SK-N-SH treated with all-trans-retinoic acid at 6 μM for 48 hours (cell line): ENCODE data around the gene PLEKHA4.

ENCODE experiments used
- ATAC-seq: fragments of 200-7000 bp; cut with Tn5 transposase; 3 replicates; pipeline ENCODE4 v1.9.1; 2020; ENCODE audit warnings: mild to moderate bottlenecking, moderate library complexity
- ARNTL ChIP-seq: fragments of 450-650 bp; formaldehyde crosslinking; IDR thresholded peaks from 2 replicates; pipeline ENCODE4 v1.5.0; 2020; ENCODE audit warnings: low read depth, mild to moderate bottlenecking, moderate library complexity, borderline replicate concordance
- BACH2 ChIP-seq: fragments of 250-450 bp; sonication (Bioruptor Pico); IDR thresholded peaks from 2 replicates; pipeline ENCODE4 v1.9.0; 2021; ENCODE audit warnings: mild to moderate bottlenecking, borderline replicate concordance
- CSDC2 ChIP-seq: fragments of 250-450 bp; sonication (Bioruptor Pico); IDR thresholded peaks from 2 replicates; pipeline ENCODE4 v1.5.0; 2020; ENCODE audit warnings: mild to moderate bottlenecking, moderate library complexity
- ESRRG ChIP-seq: fragments of 250-450 bp; sonication (Bioruptor Pico); IDR thresholded peaks from 2 replicates; pipeline ENCODE4 v1.6.1; 2021; ENCODE audit warnings: mild to moderate bottlenecking
- GLIS3 ChIP-seq: fragments of 250-450 bp; sonication (Bioruptor Pico); IDR thresholded peaks from 2 replicates; pipeline ENCODE4 v1.5.0; 2020; ENCODE audit warnings: mild to moderate bottlenecking, moderate library complexity
- ISL1 ChIP-seq: fragments of 250-450 bp; sonication (Bioruptor Pico); IDR thresholded peaks from 2 replicates; pipeline ENCODE4 v2.1.2; 2022; ENCODE audit warnings: mild to moderate bottlenecking, moderate library complexity
- OSR1 ChIP-seq: fragments of 250-450 bp; sonication (Bioruptor Pico); IDR thresholded peaks from 2 replicates; pipeline ENCODE4 v1.8.0; 2022; ENCODE audit warnings: moderate library complexity, mild to moderate bottlenecking, inconsistent platforms
- RARB ChIP-seq: fragments of 250-450 bp; sonication (Bioruptor Pico); IDR thresholded peaks from 2 replicates; pipeline ENCODE4 v1.8.0; 2021; ENCODE audit warnings: mild to moderate bottlenecking, moderate library complexity
- SNAI2 ChIP-seq: fragments of 250-450 bp; sonication (Bioruptor Pico); IDR thresholded peaks from 2 replicates; pipeline ENCODE4 v1.5.0; 2020; ENCODE audit warnings: mild to moderate bottlenecking, moderate library complexity
- TCF4 ChIP-seq: fragments of 250-450 bp; sonication (Bioruptor Pico); IDR thresholded peaks from 2 replicates; pipeline ENCODE4 v1.8.0; 2021; ENCODE audit warnings: mild to moderate bottlenecking, moderate library complexity, borderline replicate concordance
- TOX ChIP-seq: fragments of 250-450 bp; sonication (Bioruptor Pico); IDR thresholded peaks from 2 replicates; pipeline ENCODE4 v1.8.0; 2021; ENCODE audit warnings: mild to moderate bottlenecking, moderate library complexity, borderline replicate concordance
- ZC3H10 ChIP-seq: fragments of 250-450 bp; sonication (Bioruptor Pico); IDR thresholded peaks from 2 replicates; pipeline ENCODE4 v1.5.1; 2021; ENCODE audit warnings: mild to moderate bottlenecking, moderate library complexity
- ZFP3 ChIP-seq: fragments of 250-450 bp; sonication (Bioruptor Pico); IDR thresholded peaks from 2 replicates; pipeline ENCODE4 v1.5.0; 2020; ENCODE audit warnings: mild to moderate bottlenecking, moderate library complexity
- ZFP30 ChIP-seq: fragments of 450-650 bp; formaldehyde crosslinking; IDR thresholded peaks from 2 replicates; pipeline ENCODE4 v1.5.0; 2022; ENCODE audit warnings: mild to moderate bottlenecking, moderate library complexity
- ZNF565 ChIP-seq: fragments of 450-650 bp; formaldehyde crosslinking; conservative IDR thresholded peaks from 2 replicates; pipeline ENCODE4 v1.5.0; 2020; ENCODE audit warnings: low read depth, mild to moderate bottlenecking, moderate library complexity
- ZNF70 ChIP-seq: fragments of 450-650 bp; formaldehyde crosslinking; IDR thresholded peaks from 2 replicates; pipeline ENCODE4 v1.5.0; 2020; ENCODE audit warnings: mild to moderate bottlenecking, moderate library complexity
- ZNF8 ChIP-seq: fragments of 450-650 bp; formaldehyde crosslinking; IDR thresholded peaks from 2 replicates; pipeline ENCODE4 v1.5.0; 2020; ENCODE audit warnings: mild to moderate bottlenecking, moderate library complexity
- TF ChIP-seq, protein P1 (sequence below): fragments of 250-450 bp; sonication (Bioruptor Pico); IDR thresholded peaks from 2 replicates; pipeline ENCODE4 v1.8.0; 2020; ENCODE audit warnings: mild to moderate bottlenecking, moderate library complexity, borderline replicate concordance
- TF ChIP-seq, protein P2 (sequence below): fragments of 250-450 bp; sonication (Bioruptor Pico); IDR thresholded peaks from 2 replicates; pipeline ENCODE4 v1.5.1; 2020; ENCODE audit warnings: low read depth, mild to moderate bottlenecking, moderate library complexity
- TF ChIP-seq, protein P3 (sequence below): fragments of 250-450 bp; sonication (Bioruptor Pico); IDR thresholded peaks from 2 replicates; pipeline ENCODE4 v1.5.0; 2020; ENCODE audit warnings: mild to moderate bottlenecking, moderate library complexity
- TF ChIP-seq, protein P4 (sequence below): fragments of 250-450 bp; sonication (Bioruptor Pico); IDR thresholded peaks from 2 replicates; pipeline ENCODE4 v1.5.1; 2021; ENCODE audit warnings: mild to moderate bottlenecking, moderate library complexity
- TF ChIP-seq, protein P5 (sequence below): fragments of 250-450 bp; sonication (Bioruptor Pico); IDR thresholded peaks from 2 replicates; pipeline ENCODE4 v1.8.0; 2021; ENCODE audit warnings: low read depth, mild to moderate bottlenecking, moderate library complexity, borderline replicate concordance

PLEKHA4 gene

DNA sequence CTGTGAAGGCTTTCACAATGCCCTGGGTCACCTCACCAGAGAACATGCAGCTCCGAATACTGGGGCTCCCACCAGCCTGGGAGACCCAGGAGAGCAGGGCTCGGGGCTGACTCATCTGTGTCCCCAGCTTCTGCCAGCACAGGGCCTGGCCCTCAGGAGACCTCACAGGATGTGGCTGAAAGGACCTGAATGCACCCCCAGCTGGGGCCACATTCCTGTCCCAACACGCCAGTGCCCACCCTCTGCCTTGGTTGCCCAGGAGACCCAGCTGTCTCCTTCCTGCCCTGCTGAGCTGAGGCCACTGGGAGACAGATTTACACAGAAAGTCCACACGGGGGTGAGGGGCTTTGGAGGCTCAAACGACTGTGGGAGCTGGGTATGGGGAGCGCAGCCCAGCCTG, 69.5 kb downstream of the PLEKHA4 start (continued):
- TF ChIP-seq ISL1 (no peak), CSDC2 (CRISPR knock-in tag) (no peak)

DNA sequence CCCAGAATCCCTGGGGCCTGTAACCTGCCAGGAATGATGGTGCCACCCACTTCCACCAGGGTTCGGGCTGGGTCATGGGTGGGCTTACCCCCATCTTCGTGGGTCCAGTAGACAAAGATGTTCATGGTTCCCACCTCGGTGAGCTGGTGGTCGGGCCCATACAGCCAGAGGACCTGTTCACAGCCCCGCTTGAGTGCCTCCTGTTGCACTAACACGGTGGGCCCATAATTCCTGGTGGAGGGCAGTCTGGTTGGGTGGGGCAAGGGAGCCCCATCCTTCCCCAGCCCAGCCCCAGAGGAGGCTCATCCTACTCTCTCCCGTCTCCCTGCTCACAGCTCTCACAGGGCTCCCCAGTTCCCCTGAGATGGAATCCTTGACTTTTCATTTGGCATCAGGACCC, 71.3 kb downstream of the PLEKHA4 start:
- TF ChIP-seq TOX (CRISPR knock-in tag) (no peak), RARB (CRISPR knock-in tag) (no peak), GLIS3 (CRISPR knock-in tag) (no peak), ZNF8 (CRISPR knock-in tag) (no peak), ZC3H10 (CRISPR knock-in tag) (no peak), ARNTL (CRISPR knock-in tag) (no peak), TCF4 (no peak), ZNF565 (CRISPR knock-in tag) (no peak), ZFP3 (no peak), ZNF70 (CRISPR knock-in tag) (no peak), OSR1 (no peak)
- TF ChIP-seq, protein P1, sequence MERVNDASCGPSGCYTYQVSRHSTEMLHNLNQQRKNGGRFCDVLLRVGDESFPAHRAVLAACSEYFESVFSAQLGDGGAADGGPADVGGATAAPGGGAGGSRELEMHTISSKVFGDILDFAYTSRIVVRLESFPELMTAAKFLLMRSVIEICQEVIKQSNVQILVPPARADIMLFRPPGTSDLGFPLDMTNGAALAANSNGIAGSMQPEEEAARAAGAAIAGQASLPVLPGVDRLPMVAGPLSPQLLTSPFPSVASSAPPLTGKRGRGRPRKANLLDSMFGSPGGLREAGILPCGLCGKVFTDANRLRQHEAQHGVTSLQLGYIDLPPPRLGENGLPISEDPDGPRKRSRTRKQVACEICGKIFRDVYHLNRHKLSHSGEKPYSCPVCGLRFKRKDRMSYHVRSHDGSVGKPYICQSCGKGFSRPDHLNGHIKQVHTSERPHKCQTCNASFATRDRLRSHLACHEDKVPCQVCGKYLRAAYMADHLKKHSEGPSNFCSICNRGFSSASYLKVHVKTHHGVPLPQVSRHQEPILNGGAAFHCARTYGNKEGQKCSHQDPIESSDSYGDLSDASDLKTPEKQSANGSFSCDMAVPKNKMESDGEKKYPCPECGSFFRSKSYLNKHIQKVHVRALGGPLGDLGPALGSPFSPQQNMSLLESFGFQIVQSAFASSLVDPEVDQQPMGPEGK (CRISPR knock-in tag): no peak
- TF ChIP-seq, protein P2, sequence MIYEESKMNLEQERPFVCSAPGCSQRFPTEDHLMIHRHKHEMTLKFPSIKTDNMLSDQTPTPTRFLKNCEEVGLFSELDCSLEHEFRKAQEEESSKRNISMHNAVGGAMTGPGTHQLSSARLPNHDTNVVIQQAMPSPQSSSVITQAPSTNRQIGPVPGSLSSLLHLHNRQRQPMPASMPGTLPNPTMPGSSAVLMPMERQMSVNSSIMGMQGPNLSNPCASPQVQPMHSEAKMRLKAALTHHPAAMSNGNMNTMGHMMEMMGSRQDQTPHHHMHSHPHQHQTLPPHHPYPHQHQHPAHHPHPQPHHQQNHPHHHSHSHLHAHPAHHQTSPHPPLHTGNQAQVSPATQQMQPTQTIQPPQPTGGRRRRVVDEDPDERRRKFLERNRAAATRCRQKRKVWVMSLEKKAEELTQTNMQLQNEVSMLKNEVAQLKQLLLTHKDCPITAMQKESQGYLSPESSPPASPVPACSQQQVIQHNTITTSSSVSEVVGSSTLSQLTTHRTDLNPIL (CRISPR knock-in tag): no peak
- TF ChIP-seq, protein P3, sequence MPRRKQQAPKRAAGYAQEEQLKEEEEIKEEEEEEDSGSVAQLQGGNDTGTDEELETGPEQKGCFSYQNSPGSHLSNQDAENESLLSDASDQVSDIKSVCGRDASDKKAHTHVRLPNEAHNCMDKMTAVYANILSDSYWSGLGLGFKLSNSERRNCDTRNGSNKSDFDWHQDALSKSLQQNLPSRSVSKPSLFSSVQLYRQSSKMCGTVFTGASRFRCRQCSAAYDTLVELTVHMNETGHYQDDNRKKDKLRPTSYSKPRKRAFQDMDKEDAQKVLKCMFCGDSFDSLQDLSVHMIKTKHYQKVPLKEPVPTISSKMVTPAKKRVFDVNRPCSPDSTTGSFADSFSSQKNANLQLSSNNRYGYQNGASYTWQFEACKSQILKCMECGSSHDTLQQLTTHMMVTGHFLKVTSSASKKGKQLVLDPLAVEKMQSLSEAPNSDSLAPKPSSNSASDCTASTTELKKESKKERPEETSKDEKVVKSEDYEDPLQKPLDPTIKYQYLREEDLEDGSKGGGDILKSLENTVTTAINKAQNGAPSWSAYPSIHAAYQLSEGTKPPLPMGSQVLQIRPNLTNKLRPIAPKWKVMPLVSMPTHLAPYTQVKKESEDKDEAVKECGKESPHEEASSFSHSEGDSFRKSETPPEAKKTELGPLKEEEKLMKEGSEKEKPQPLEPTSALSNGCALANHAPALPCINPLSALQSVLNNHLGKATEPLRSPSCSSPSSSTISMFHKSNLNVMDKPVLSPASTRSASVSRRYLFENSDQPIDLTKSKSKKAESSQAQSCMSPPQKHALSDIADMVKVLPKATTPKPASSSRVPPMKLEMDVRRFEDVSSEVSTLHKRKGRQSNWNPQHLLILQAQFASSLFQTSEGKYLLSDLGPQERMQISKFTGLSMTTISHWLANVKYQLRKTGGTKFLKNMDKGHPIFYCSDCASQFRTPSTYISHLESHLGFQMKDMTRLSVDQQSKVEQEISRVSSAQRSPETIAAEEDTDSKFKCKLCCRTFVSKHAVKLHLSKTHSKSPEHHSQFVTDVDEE (CRISPR knock-in tag): no peak
- TF ChIP-seq, all 23 proteins: peak for 0
- no peak for ATAC-seq

DNA sequence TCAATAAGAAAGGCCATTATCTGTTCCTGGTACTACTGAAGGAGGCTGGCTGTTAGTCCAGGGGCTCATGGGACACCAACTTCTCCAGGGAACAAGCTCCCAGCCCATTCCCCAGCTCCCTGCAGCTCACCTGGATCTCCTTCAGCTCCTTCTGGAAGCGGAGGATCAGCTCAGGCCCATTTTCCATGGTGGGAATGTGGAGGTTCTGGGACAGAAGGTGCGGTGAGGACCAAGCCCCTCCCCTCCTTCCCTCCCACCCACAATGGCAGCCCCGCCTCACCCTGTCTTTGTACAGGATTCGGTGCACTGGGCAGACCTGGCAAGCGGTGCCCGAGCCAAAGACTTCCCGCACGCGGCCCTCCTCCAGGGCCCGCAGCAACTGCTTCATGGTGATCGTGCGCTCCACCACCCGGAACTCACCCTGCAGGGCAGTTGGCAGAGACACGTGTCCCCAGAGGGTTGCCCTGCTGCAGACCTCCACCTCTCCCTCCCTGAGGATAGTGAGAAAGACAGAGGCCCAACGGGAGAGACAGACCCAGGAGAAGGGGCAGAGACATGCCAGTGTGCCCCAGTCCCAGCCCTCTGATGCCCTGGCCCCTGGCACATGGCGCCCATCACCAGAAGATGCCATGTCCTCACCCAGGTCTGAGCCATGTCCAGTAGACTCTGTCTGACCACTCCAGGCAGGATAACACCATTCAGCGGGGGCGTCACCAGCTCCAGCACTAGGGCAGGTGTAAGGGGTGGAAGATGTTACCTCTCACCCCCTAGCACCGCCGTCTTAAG, 71.9 kb downstream of the PLEKHA4 start:
- no peak for TF ChIP-seq ZC3H10 (CRISPR knock-in tag)
- TF ChIP-seq ARNTL (CRISPR knock-in tag): no peak
- TF ChIP-seq OSR1: no peak
- no peak for TF ChIP-seq ZFP30 (CRISPR knock-in tag)
- TF ChIP-seq CSDC2 (CRISPR knock-in tag): no peak
- no peak for TF ChIP-seq ESRRG
- no peak for TF ChIP-seq ZFP3
- TF ChIP-seq RARB (CRISPR knock-in tag): no peak
- no peak for TF ChIP-seq SNAI2
- no peak for TF ChIP-seq TCF4
- TF ChIP-seq, protein P4, sequence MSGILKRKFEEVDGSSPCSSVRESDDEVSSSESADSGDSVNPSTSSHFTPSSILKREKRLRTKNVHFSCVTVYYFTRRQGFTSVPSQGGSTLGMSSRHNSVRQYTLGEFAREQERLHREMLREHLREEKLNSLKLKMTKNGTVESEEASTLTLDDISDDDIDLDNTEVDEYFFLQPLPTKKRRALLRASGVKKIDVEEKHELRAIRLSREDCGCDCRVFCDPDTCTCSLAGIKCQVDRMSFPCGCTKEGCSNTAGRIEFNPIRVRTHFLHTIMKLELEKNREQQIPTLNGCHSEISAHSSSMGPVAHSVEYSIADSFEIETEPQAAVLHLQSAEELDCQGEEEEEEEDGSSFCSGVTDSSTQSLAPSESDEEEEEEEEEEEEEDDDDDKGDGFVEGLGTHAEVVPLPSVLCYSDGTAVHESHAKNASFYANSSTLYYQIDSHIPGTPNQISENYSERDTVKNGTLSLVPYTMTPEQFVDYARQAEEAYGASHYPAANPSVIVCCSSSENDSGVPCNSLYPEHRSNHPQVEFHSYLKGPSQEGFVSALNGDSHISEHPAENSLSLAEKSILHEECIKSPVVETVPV: no peak
- TF ChIP-seq, protein P5, sequence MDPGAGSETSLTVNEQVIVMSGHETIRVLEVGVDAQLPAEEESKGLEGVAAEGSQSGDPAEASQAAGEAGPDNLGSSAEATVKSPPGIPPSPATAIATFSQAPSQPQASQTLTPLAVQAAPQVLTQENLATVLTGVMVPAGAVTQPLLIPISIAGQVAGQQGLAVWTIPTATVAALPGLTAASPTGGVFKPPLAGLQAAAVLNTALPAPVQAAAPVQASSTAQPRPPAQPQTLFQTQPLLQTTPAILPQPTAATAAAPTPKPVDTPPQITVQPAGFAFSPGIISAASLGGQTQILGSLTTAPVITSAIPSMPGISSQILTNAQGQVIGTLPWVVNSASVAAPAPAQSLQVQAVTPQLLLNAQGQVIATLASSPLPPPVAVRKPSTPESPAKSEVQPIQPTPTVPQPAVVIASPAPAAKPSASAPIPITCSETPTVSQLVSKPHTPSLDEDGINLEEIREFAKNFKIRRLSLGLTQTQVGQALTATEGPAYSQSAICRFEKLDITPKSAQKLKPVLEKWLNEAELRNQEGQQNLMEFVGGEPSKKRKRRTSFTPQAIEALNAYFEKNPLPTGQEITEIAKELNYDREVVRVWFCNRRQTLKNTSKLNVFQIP (CRISPR knock-in tag): no peak
- TF ChIP-seq, protein P2 (CRISPR knock-in tag): no peak
- TF ChIP-seq, protein P1 (CRISPR knock-in tag): no peak
- no peak for TF ChIP-seq BACH2 (CRISPR knock-in tag)
- TF ChIP-seq ZNF565 (CRISPR knock-in tag): no peak
- no peak for TF ChIP-seq ZNF70 (CRISPR knock-in tag)
- TF ChIP-seq TOX (CRISPR knock-in tag): no peak
- TF ChIP-seq ZNF8 (CRISPR knock-in tag): no peak

More for the DNA sequence above, 71.9 kb downstream of the PLEKHA4 start:
- ATAC-seq: no peak
